HG03139 (cell line): Measurements from ENCODE around the gene RHOA.
"Not testable (repeated sequence)": the region's sequence is repeated elsewhere in the genome, so short reads cannot be mapped to it uniquely, and the experiment has no call there.

ENCODE experiments used
- ATAC-seq: cut with Tn5 transposase; IDR thresholded peaks from one replicate; pipeline ENCODE4 v1.9.1; 2021; ENCODE audit not compliant: unreplicated experiment

The RHOA gene

DNA sequence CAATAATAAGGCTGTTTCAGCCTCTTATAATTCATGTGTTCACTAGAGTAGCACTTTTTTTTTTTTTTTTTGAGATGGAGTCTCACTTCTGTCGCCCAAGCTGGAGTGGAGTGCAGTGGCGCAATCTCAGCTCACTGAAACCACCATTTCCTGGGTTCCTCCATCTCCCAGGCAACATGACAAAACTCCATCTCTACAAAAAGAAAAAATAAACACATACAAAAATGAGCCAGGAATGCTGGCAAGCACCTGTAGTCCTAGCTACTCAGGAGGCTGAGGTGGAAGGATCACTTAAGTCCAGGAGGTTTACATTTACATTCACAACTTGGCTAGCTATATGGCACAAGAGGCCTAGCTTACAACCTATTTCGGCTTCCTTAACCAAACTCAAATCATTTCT is 78.7 kb downstream of the RHOA start:
- ATAC-seq, result no peak

DNA sequence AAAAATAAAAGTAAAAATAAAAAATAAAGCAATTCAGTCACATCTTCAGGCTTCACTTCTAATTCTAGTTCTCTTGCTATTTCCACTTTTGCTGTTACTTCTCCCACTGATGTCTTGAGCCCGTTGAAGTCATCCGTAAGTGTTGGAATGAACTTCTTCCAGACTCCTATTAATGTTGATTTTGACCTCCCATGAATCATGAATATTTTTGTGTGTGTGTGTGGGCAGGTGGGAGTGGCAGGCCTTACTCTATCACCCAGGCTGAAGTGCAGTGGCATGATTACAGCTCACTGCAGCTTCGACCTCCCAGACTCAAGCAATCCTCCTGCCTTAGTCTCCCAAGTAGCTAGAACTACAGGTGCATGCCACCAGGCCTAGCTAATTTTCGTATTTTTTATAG is 82.6 kb downstream of the RHOA start:
- ATAC-seq, result no peak

DNA sequence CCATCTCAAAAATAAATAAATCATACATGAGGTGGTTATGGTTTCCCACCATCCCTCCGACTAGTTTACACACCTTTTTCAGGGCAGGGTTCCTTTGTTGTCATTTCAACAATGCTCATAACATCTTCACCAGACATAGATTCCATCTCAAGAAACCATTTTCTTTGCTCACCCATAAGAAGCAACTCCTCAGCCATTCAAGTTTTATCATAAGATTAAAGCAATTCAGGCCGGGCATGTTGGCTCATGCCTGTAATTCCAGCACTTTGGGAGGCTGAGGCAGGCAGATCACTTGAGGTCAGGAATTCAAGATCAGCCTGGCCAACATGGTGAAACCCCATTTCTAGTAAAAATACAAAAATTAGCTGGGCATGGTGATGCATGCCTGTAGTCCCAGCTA is 83.4 kb downstream of the RHOA start:
- ATAC-seq, result not testable (repeated sequence)

- ATAC-seq, result no peak
Observed at GRCh38 chr3:49327485-49327884, 84.3 kb downstream of the RHOA start.

DNA sequence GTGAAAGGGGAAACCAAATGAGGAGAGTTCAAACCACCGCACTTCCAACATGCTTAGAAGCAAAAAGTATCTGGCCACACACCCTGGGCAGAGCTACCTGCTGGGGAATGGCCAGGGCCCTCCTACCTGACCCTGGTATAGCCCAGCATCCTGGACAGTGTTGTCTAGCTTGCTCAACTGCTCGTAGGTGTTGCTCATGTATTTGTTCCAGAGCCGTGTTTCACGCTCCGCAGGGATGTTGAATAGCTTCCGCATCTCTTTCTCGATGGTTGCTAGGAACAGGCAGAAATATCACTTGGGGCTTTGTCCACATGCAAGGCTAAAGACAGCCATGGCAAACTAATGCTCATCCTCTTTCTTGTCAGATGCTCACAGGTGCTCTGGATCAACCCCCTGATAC is 87.0 kb downstream of the RHOA start:
- ATAC-seq, result no peak

- no peak for ATAC-seq
Observed at GRCh38 chr3:49316696-49317457, 94.9 kb downstream of the RHOA start.

DNA sequence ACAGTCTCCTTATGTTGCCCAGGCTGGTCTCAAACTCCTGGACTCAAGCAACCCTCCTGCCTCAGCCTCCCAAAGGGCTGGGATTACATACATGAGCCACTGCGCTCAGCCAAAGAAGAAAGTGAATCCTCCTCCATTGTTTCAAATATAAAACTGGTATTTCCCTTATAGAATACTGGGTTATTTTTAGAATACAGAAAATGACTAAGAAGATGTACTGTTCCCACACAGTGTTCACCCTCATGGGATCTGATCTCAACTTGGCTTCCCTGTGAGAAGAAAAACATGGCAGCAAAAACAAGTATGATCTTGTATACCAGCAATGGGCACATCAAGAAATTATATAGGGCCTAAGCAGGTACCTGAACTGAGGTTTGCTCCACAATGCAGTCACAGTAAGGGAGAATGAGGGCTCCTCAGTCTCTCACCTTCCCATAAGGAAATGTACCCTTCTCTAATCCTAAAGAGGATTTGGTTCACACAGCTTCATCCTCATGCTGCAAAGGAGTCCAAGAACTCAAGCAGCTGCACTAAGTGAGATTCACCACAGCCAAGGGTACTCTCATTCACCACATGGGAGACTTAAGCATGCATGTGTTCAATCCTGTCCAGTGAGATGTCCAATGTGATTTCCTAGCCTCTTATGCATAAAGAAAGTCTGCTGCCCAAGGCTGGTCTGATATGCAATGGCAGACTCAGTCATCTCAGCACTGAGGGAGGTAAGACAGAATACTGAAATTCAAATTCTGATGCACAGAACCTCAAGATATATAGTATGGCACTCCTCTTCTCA is 97.7 kb downstream of the RHOA start:
- no peak for ATAC-seq

GRCh38 chr3:49311283-49311682 is 100.5 kb downstream of the RHOA start:
- ATAC-seq, result no peak

- no peak for ATAC-seq
Observed at GRCh38 chr3:49310677-49311076, 101.1 kb downstream of the RHOA start.
